Stimulated activated CD4-positive, alpha-beta T cell treated with anti-CD3 and anti-CD28 coated beads, Interleukin-15, amount 100 ng/mL, for 24 hours (primary cell): ENCODE measurements around the gene SURF2.
A peak's percentile ranks its signal among the peaks of the same experiment; 100 is the strongest.
"Not testable (repeated sequence)": the region's sequence is repeated elsewhere in the genome, so short reads cannot be mapped to it uniquely, and the experiment has no call there.

ENCODE experiments used
- DNase-seq: peaks from one replicate; pipeline ENCODE4 v3.0.0-alpha.2; 2020

Gene SURF2

DNA sequence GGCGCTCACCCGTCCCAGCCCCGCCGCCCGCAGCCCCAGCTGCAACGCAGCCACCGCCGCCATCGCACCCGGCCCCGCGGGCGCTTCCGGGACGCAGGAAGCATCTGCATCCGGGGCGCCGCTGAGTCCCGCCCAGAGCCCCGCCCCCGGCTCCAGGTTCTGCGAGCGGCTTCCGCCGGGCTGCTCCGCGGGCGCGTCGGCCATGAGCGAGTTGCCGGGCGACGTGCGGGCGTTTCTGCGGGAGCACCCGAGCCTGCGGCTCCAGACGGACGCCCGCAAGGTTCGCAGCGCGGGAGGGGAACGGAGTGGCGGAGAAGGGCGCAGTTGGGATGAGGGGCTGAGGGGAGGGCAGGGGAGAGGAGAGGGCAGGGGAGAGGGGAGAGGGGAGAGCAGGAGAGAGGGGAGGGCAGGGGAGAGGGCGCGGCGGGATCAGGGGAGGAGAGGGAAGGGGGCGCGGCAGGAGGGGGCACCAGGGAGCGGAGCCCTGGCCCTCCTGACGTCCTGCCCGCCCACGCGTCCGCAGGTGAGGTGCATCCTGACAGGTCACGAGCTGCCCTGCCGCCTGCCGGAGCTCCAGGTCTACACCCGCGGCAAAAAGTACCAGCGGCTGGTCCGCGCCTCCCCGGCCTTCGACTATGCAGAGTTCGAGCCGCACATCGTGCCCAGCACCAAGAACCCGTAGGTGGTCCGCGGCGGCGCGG, at the start of gene SURF2, which contains the start of gene SURF1:
Gene SURF2, plus strand, starts transcription at position 160 of the 701 bp plus-strand sequence. Its CDS starts 43 bp downstream, at position 203.
Gene SURF1, minus strand, starts transcription at position 97 of the 701 bp plus-strand sequence. Its CDS starts 34 bp downstream, at position 63.
- peak; percentile 96 for DNase-seq

DNA sequence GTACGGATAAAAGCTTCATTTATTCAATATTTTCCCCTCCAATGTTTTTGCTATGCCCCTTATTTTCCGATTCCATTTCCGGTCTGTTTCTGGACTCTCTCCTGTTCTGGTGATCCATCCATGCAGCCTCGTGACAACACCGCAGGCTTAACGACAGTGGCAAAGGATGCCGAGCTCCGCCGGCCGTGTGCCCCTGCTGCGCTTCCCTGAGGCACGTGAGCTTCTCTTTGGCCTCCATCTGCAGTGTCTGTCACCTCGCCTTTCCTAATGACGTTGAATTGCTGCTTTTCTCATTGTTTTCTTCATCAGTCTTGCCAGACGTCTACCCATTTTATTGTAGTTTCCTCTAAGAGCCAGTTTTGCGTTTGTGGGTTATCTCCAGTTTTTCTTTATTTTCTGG, 49.0 kb upstream of the SURF2 start:
- no peak for DNase-seq

DNA sequence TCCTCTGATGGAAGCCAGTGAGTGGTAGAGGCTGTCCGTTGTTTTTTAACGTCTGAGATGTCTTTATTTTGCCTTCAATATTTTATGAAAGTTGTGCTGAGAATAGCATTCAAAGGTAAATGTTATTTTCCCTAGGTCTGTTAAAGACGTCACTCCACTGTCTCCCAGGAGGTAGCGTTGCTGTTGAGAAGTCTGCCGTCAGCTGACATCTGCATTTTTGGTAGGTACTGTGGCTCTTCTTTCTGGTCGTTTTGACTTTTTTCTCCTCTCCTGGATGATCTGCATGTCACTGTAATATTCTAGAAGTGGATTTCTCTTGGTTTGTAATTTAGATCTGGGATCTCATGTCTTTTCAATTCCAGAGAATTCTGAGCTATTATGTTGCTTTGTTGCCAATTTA, 46.7 kb upstream of the SURF2 start:
- no peak for DNase-seq

DNA sequence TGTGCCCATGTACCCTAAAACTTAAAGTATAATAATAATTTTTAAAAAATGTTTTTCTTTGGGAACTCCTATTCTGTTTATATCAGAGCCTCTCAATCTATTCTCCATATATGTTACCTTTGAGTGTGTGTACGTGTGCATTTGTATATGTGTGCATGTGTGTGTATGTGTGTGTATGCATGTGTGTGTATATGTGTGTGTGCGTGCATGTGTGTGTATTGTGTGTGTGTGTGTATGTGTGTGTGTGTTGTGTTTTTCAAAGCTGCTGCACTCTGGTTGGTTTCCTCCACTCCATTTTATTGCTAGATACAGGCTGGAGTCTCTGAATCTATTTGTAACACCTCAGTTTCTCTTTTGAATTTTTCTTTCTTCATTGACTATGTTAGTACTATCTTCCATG, 40.4 kb upstream of the SURF2 start:
- DNase-seq: no peak

DNA sequence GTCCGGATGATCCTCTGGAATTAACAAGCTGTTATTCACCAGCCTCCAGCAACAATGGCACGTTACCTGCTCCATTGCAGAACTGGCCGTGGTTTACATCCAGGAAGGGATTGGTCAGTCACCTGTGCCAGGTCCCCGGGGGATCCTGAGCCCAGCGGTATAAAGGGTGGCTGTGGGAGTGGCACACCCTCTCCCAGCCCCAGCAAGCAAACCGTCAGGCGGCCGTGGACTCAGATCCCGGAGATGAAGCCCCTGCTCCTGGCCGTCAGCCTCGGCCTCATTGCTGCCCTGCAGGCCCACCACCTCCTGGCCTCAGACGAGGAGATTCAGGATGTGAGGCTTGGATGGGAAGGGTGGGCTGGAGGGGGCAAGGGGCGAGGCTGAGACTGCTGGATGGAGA, 38.8 kb upstream of the SURF2 start:
- not testable (repeated sequence) for DNase-seq

DNA sequence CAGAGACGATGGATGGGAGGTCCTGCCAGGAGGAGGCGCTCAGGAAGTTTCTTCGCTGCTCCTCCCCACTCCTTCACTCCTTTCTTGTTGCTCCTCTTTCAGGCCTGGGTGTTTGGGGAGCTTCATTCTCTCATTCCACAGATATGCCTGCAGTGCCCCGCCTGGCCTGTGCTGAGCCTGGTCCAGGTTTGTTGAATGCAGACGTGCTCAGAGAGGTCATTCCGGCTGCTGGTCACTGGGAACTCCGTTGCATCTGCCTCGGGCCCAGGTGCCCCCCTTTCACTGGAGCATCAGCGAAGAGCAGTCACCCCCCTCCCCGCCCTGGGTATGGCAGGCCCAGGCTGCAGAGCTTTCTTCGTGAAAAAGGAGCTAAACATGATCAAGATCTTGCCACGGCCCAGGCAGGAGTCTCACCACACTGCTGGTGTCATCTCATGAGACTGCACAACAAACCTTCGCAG, 35.9 kb upstream of the SURF2 start:
- DNase-seq: no peak

DNA sequence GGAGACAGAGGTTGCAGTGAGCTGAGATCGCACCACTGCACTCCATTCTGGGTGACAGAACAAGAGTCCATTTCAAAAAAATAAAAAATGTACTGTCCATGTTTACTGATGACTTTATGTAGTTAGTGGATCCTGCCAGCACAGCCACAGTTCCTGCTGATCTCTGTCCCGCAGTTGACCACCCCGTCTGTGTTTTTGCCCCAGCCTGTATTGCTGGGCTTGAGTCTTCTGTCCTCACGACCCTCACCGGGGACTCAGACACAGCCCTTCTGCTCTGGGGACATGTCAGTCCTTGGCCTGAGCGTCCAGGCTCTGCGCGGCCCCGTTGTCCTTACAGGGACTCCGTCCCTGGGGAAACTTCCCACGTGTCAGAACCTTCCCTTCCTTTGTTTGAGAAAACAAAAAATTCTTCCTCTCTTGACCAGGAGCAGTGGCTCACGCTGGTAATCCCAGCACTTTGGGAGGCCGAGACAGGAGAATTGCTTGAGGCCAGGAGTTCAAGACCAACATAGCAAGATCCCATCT, 34.9 kb upstream of the SURF2 start:
- DNase-seq: no peak

DNA sequence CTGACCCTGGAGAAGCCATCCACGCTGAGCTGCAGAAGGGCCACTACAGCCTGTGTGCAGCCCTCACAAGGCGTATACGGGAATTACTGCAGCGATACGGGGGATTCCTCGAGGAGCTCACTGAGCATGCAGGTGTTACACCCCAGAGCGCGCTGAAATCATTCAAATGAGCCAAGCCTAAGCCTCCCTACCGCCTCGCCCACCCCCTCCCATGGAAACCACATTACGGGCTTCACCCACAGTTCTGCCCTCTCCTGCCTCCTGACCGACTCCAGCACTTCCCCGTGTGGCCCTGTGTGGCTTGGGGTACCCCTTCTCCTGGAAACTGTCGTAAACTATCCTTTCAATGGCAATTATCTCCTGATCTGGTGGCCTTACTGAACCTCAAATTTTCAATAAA, 33.6 kb upstream of the SURF2 start:
- no peak for DNase-seq

DNA sequence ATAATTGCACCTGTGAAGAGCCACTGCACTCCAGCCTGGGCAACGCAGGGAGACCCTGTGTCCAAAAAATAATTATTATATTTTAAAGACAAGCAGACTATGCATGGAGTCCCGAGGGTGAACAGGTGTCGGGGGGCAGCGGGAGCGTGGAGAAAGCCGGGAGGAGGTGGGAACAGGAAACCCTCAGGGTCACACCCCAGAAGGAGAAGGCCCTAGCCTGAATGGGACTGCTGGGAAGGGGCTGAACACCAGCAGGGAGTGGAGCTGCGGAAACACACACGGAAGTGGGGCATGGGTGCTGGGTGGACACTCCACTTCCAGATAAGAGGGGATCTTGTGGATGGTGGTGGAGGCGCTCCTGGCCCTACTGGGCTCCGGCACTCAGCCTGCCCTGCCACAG, 33.1 kb upstream of the SURF2 start:
- DNase-seq: no peak

DNA sequence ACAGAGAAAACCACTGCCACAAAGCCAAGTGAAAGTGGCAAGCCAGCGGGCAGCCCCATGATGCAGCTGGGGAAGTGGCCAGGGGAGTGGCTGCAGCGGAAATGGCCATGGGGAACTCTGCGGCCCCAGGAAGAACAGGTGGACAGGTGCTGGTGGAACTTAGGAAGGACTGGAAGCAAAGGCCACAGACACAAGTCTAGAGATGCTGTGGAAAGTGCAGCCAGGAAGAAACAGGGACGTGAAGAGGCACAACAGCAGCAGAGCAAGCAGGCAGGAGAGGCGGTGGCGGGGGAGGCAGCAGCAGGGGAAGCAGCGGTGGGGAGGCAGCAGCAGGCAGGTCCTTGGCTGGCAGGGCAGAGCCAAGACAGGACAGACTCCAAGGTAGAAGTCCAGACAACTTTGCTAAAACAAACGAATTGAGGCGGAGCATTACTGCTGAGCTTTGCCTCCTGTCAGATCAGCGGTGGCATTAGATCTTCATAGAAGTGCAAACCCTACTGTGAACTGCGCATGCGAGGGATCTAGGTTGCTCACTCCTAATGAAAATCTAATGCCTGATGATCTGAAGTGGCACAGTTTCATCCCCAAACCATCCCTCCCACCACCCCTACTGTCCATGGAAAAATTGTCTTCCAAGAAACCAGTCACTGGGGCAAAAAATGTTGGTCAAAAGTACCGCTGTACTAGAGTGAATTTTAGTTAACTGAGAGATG, 32.2 kb upstream of the SURF2 start:
- no peak for DNase-seq

DNA sequence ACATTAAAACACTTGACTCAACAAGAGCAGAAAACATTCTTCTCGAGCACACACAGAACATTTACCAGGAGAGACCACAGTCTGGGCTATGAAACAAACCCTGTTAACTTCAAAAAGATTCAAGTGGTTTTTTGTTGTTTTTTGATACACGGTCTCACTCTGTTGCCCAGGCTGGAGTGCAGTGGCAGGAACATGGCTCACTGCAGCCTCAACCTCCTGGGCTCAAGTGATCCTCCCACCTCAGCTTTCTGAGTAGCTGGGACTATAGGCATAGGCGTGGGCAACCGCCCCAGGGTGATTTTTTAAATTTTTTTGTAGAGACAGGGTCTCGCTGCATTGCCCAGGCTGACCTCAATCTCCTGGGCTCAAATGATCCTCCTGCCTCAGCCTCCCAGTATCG, 29.3 kb upstream of the SURF2 start:
- DNase-seq: not testable (repeated sequence)

DNA sequence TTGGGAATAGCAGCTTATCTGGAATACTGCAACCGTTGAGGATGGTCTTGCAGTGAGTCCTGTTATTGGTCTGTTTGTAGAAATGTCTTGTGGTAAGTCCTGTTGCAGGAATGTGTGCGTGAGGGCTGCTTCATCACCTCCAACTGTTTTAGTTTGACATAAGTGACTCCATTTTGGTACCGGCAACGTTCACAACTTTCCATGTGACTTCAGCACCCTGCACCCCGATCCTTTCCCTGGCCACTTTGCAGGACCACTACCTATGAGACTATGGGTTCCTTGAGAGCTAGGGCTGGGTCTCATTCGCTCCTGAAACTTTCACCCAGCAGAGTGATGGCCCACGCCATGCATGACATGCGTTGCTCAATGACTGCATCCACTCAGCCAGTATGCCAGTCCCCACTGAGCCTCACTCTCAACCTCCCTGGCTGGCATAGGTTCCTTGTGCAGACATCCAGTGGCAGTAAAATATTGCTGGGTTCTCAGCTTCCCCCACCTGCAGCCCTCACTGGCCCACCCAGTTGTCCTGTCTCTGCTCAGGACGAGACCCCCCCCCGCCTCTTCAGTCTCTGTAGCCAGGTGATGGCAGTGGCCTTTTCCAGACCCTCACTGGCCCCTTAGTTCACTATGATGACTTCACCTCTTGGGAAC, 28.4 kb upstream of the SURF2 start:
- no peak for DNase-seq

DNA sequence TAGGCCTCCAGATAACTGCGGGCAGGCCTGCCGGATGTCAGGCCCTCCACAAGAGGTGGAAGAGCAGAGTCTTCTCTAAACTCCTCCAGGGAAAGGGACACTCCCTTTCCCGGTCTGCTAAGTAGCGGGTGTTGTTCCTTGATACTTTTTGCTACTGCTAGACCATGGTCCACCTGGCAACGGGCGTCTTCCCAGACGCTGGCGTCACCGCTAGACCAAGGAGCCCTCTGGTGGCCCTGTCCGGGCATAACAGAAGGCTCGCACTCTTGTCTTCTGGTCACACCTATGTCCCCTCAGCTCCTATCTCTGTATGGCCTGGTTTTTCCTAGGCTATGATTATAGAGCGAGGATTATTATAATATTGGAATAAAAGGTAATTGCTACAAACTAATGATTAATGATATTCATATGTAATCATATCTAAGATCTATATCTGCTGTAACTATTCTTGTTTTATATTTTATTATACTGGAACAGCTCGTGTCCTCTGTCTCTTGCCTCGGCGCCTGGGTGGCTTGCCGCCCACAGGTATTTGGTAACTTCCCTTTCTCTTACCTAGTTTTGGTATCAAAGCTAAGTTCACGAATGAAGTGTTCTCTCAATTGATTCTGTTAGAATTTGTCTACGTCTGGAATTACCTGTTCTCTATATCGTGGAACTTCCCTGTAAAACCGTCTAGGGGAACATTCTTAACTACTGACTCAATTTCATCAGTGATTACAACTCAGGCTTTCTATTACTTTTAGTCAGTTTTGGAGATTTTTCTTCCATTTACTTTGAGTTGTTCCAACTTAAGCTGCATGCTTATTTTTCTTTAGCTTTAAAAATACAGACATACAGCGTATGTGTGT, 26.8 kb upstream of the SURF2 start:
- not testable (repeated sequence) for DNase-seq

DNA sequence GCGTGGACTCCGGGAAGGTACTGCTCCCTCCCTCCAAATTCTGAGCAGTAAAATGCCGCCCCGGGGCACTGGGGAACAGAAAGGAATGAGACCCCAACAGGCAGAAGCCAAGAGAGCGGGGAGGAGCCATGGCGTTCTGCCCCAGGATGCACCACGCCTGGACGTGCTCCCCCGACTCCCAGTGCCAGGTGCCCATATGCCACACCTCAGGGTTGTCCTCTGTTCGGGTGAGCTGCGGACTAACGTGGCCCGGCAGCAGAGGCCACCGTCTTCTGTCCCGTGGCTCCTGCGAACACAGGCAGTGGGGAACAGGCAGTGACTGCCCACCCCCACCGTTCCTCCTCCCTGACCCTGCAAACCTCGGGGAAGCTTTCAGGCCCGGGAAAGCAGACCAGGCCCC, 25.1 kb upstream of the SURF2 start:
- no peak for DNase-seq

DNA sequence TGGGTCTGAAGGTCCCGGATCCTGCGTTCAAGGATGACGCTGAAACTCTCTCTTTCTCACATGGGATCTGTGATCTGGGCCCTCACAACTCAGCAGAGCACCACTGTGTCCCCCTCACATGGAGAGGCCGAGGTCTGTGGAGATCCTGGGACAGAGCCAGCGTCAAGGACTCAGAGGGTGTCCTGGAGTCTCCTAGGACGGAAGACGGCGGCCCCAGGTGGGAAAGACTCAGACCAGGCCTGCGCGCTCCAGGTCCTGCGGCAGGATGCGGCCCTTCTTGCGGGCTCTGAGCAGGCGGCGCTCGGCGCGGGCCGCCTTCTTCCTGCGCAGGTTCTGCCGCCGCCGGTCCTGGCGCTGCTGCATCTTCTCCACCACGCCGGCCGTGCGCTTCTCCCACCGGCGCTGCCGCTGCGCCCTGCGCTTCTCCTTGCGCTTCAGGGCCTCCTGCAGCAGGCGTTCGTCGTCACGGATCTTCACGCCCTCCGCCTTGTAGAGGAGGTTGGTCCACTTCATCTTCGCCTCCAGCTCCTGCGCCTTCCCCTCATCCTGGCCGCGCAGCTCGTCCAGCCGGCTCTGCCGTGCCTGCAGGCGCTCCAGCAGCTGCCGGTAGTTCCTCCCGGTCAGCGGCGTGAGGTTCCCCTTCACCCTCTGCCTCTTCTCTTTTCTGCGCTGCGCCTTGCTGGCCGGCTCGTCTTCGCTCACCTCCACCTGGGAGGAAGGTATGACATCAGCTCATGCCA, 24.5 kb upstream of the SURF2 start:
- DNase-seq: no peak

DNA sequence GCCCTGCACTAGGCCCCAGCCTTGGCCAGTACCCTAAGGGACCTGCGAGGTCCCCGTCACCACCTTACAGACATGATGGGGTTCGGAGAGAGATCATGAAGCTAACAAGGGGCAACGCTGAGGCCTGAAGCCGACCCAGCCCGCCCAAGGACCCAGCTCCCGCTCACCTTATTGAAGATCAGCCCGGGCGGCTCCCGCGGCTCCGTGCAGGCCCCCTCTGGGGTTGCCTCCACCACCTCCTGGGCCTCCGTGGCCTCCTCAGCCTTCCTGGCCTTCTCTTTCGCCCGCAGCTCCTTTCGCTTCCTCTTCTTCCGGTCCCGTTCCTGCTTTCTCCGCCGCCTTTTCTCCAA, 24.0 kb upstream of the SURF2 start:
- no peak for DNase-seq

DNA sequence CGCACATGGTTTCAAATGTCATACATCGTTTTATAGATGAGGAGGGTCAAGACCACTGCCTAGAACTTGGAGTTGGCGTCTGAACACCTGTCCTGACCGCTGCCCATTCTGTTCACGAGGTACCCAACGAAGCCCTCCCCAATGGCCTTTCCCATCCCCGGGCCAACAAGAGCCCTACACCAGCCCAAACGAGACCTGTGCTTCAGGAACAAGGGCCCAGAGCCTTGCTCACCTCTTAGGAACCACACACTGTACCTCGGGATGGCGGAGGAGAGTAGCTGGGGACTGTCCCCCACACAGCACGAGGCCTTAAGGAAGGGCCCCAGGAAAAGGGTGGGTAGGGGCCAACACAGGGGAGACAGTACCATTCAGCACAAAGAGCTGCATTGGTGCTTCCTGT, 23.3 kb upstream of the SURF2 start:
- no peak for DNase-seq

DNA sequence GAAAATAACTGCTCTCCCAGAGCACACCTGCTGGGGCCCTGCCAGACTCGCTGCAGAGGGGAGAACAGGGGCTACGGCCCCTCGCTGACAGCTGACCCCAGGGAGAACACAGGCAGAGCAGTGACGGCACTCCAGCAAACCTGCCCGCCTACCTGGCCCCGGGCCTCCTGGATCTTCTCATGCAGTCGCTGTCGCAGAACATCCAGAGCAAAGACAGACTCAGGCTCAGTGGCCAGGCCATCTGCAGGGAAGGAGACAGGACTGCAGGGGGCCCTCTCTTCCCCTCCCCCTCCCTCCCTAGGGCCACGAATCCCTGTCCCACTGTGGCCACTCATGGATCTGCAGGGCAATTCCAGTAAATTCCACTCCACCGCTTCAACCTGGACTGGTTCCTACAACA, 22.8 kb upstream of the SURF2 start:
- no peak for DNase-seq

DNA sequence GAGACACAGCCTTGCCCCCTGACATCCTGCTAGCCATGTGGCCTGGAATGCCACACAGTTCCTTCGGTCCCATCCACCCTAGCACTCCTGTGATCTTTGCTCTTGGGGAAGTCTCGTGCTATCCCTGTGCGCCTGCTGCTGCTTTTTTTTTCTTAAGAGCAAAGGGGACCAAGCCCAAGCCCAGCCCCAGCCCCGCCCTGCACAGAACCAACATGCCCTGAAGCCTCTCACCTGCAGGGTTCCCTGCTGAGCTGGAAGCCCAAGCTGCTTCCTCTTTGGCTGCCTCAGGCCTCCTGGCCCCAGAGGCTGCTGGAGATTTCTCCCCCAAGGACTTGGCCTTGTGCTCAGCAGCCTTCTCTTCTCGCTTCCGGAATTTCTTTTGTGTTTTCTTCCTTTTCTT, 22.2 kb upstream of the SURF2 start:
- no peak for DNase-seq

DNA sequence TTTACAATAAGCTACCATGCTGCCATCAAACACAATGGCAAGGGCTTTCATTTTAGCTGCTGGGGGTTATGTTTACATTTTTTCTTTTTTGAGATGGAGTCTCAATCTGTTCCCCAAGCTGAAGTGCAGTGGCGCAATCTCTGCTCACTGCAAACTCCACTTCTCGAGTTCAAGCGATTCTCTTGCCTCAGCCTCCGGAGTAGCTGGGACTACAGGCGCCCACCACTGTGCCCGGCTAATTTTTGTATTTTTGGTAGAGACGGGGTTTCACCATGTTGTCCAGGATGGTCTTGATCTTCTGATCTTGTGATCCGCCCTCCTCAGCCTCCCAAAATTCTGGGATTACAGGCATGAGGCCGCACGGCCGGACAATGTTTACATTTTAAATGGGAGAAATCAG, 21.5 kb upstream of the SURF2 start:
- DNase-seq: not testable (repeated sequence)

DNA sequence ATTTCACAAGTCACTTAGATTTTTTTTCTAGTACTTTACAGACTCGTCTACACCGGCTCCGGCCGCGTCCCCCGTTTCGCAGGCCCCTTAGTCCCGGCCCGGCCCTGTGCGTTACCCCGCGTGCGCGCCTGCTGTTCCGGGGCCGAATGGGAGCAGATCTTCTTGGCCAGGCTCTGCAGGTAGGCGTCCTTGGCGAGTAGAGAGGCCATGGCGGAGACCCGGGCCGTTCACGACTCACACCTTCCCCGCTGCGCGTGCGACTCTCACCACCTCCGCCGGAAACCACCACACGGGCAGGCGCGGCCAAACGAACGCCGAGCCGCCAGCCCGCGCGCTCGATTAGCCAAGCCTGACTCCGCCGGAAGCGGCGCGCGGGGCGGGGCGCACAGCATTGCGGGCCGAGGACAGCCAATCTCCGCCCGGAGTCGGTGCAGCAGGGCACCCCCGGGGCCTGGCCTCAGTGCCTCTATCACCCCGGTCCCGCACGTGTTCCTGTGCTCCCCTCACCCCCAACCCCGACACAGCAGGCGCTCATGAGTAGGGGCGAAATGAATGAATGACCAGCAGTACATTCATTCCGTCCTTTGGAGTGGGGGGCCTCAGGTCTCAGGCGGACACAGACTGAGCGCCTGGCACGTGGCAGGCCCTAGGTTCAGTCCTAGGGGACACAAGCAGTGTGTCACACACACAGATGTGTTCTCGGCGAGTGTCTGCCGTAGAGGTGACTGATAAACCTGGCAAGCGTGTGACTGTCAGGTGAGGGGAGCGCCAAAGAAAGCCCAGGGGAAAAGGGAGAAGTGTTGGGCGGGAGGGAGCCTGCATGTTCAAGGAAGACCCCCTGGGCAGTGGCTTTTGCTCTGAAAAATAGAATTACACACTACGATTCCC, 20.2 kb upstream of the SURF2 start, which contains the start of gene SURF6:
Gene SURF6, minus strand, starts transcription at position 265 of the 888 bp plus-strand sequence. Its CDS starts 56 bp downstream, at position 209.
- peak; percentile 97 for DNase-seq
